Keratinocyte (primary cell): ENCODE results near the gene IFRD2. TPM values are rescaled to one million over a fixed set of nuclear protein-coding genes. Genes with fewer than 3 reads are reported as not detected.

Experiments
- DNase-seq: peaks from one replicate; pipeline ENCODE4 v3.0.0-alpha.2; 2011; ENCODE audit warnings: low read depth, missing footprints, low spot score
- FAIRE-seq: peaks from 2 replicates; lab custom pipeline; 2011; peaks lifted over from hg19 to GRCh38; lab: Jason Lieb, UNC
- H2AFZ ChIP-seq: 2 replicates; pipeline ENCODE4 v1.6.0; 2012; ENCODE audit warnings: low read length, control low read depth, inconsistent platforms; ENCODE audit not compliant: control insufficient read depth
- H3K27ac ChIP-seq: 2 replicates; pipeline ENCODE4 v1.5.1; 2011; ENCODE audit warnings: low read length; ENCODE audit not compliant: control insufficient read depth, insufficient read depth
- H3K27me3 ChIP-seq: 3 replicates; pipeline ENCODE4 v1.6.0; 2011; ENCODE audit warnings: low read length; ENCODE audit not compliant: control insufficient read depth, insufficient read depth; ENCODE audit errors: extremely low read depth
- H3K36me3 ChIP-seq, 2 experiments: 2 replicates in 1 of 2; 3 replicates in 1 of 2; pipeline ENCODE4 v1.5.1; 2011; ENCODE audit warnings: low read length in 2 of 2, mild to moderate bottlenecking in 1 of 2; ENCODE audit not compliant: control insufficient read depth in 2 of 2, insufficient read depth in 2 of 2; ENCODE audit errors: extremely low read depth in 1 of 2
- H3K4me1 ChIP-seq: 3 replicates; pipeline ENCODE4 v1.5.1; 2011; ENCODE audit warnings: low read length; ENCODE audit not compliant: control insufficient read depth, insufficient read depth; ENCODE audit errors: extremely low read depth
- H3K4me2 ChIP-seq: 3 replicates; pipeline ENCODE4 v1.6.0; 2011; ENCODE audit warnings: low read depth, low read length; ENCODE audit not compliant: control insufficient read depth, insufficient read depth; ENCODE audit errors: extremely low read depth
- H3K4me3 ChIP-seq, 3 experiments: fragments of 200-600 bp in 1 of 3; sonication (generic) in 1 of 3; 2 replicates in 2 of 3; 3 replicates in 1 of 3; pipeline ENCODE4 v1.5.1; 2011 to 2016; ENCODE audit warnings: low read length in 3 of 3, mild to moderate bottlenecking in 3 of 3, control low read depth in 2 of 3, inconsistent platforms in 1 of 3, low read depth in 1 of 3, mixed read lengths in 1 of 3, mixed run types in 1 of 3, moderate library complexity in 1 of 3; ENCODE audit not compliant: control insufficient read depth in 2 of 3, insufficient read depth in 2 of 3; ENCODE audit errors: extremely low read depth in 1 of 3
- H3K79me2 ChIP-seq: 2 replicates; pipeline ENCODE4 v1.6.0; 2012; ENCODE audit warnings: low read length; ENCODE audit not compliant: control insufficient read depth, insufficient read depth
- H3K9ac ChIP-seq: 3 replicates; pipeline ENCODE4 v1.6.0; 2011; ENCODE audit warnings: low read length; ENCODE audit not compliant: control insufficient read depth, insufficient read depth; ENCODE audit errors: extremely low read depth
- H3K9me1 ChIP-seq: 3 replicates; pipeline ENCODE4 v1.6.0; 2011; ENCODE audit warnings: low read length; ENCODE audit not compliant: control insufficient read depth, insufficient read depth; ENCODE audit errors: extremely low read depth
- H3K9me3 ChIP-seq: 2 replicates; pipeline ENCODE4 v1.5.1; 2012; ENCODE audit warnings: low read depth, low read length; ENCODE audit not compliant: control insufficient read depth
- H4K20me1 ChIP-seq: 3 replicates; pipeline ENCODE4 v1.6.0; 2011; ENCODE audit warnings: low read length; ENCODE audit not compliant: control insufficient read depth, insufficient read depth; ENCODE audit errors: extremely low read depth
- CTCF ChIP-seq, 3 experiments: IDR thresholded peaks in 1 of 3; conservative IDR thresholded peaks in 1 of 3; optimal IDR thresholded peaks in 1 of 3; 2 replicates in 2 of 3; 3 replicates in 1 of 3; pipeline versions ENCODE3 to v1.5.1; 2011; ENCODE audit warnings: low read length in 3 of 3, mild to moderate bottlenecking in 3 of 3, moderate library complexity in 2 of 3, control low read depth in 1 of 3, inconsistent platforms in 1 of 3; ENCODE audit not compliant: insufficient read depth in 2 of 3; ENCODE audit errors: extremely low read depth in 1 of 3
- EZH2 ChIP-seq: IDR thresholded peaks from one replicate; pipeline ENCODE4 v1.6.1; 2012; ENCODE audit warnings: inconsistent platforms, mild to moderate bottlenecking, low read length, moderate library complexity
- dilution Hi-C: fragments of 300-500 bp; cut with MboI; formaldehyde crosslinking; loops from one replicate; pipeline ENCODE4 v1.7.0; 2020; ENCODE audit warnings: low sequenced_read_pairs; ENCODE audit not compliant: extremely low pct_ligation_motif_present
- polyA plus RNA-seq, 5 experiments: library from polyadenylated mRNA; depleted of rRNA in 3 of 5; stranded (reverse) in 3 of 5; stranded (forward) in 1 of 5; unstranded in 1 of 5; fragments of >200 nt; gene quantifications; 1 replicate in 1 of 5; 2 replicates in 3 of 5; 3 replicates in 1 of 5; pipeline versions ENCODE4 v1.2.1 to v1.2.3, GENCODE V29; 2011 to 2012; ENCODE audit warnings: missing spikeins in 2 of 5, low read depth in 1 of 5, low replicate concordance in 1 of 5

IFRD2 gene
- polyA plus RNA-seq, 1 donor (not counting 4 experiments of a cell fraction or from before 2014, with no cell fraction given): 50.3 TPM

- Histone ChIP-seq H3K79me2 (no peaks in the 10 kb centered on the region), H3K4me3 (no peak overlapping the region), H3K9ac (no peak overlapping the region), H3K4me1 (peaks cover 3% of the 10 kb centered on the region), H3K4me2 (no peak overlapping the region), H2AFZ (no peak overlapping the region), H3K9me3 (no peaks in the 10 kb centered on the region), H3K36me3 (no peaks in the 10 kb centered on the region), H3K9me1 (no peaks in the 10 kb centered on the region), H3K27ac (no peak overlapping the region), H4K20me1 (no peaks in the 10 kb centered on the region), H3K27me3 (peaks cover 40% of the 10 kb centered on the region)
- FAIRE-seq: no peak
- dilution Hi-C loops: no loop called here
- DNase-seq: no peak
- TF ChIP-seq CTCF (optimal IDR thresholded peaks at IDR 0.05 in 1 of 3, IDR thresholded peaks at IDR 0.05 in 1 of 3, conservative IDR thresholded peaks at IDR 0.05 in 1 of 3; ENCODE audit: extremely low read depth in 1 of 3, insufficient read depth in 2 of 3, low read length in 3 of 3) (no peak), EZH2 (peak; percentile 49)
Observed at GRCh38 chr3:50275996-50276761, 16.1 kb downstream of the IFRD2 start.

GRCh38 chr3:50275141-50275995 is 16.9 kb downstream of the IFRD2 start:
- H3K4me1 ChIP-seq: peaks cover 8% of the 10 kb centered on the region
- peaks cover 40% of the 10 kb centered on the region for H3K27me3 ChIP-seq
- no peaks in the 10 kb centered on the region for H3K36me3 ChIP-seq
- dilution Hi-C loops: no loop called here
- H2AFZ ChIP-seq: no peak overlapping the region
- TF ChIP-seq EZH2 (peak; percentile 63), CTCF (optimal IDR thresholded peaks at IDR 0.05 in 1 of 3, IDR thresholded peaks at IDR 0.05 in 1 of 3, conservative IDR thresholded peaks at IDR 0.05 in 1 of 3; ENCODE audit: extremely low read depth in 1 of 3, insufficient read depth in 2 of 3, low read length in 3 of 3) (no peak)
- H4K20me1 ChIP-seq: no peaks in the 10 kb centered on the region
- H3K79me2 ChIP-seq: no peaks in the 10 kb centered on the region
- H3K27ac ChIP-seq: no peak overlapping the region
- FAIRE-seq (no peak), DNase-seq (no peak)
- H3K9me3 ChIP-seq: no peaks in the 10 kb centered on the region
- H3K9ac ChIP-seq: no peak overlapping the region
- no peak overlapping the region for H3K4me2 ChIP-seq
- no peak overlapping the region for H3K4me3 ChIP-seq
- no peaks in the 10 kb centered on the region for H3K9me1 ChIP-seq
